K562 (cell line): ENCODE data around the gene SCNN1B. TPM values are rescaled to one million over a fixed set of nuclear protein-coding genes. Genes with fewer than 3 reads are reported as not detected.

Experiments used
- ATAC-seq: fragments of 200-7000 bp; cut with Tn5 transposase; 3 replicates; pipeline ENCODE4 v1.9.1; 2020; ENCODE audit warnings: moderate library complexity
- BruUV-seq: library from RNA; stranded (reverse); fragments of 400-500 nt; replicated peaks from 2 replicates; lab custom pipeline; 2021; lab: Mats Ljungman, UMichigan
- CTCF ChIA-PET: fragments of 300-600 bp; formaldehyde crosslinking; extraction: SDS; loops from one replicate; lab custom pipeline; 2021; ENCODE audit warnings: low intra/inter-chr PET ratio; lab: Yijun Ruan, JAX
- POLR2A ChIA-PET: fragments of 300-600, 350-650 bp; sonication (Branson Sonifier 250); formaldehyde crosslinking; extraction: SDS; loops from one replicate; lab custom pipeline; 2021; ENCODE audit warnings: antibody characterized with exemption, inconsistent platforms; lab: Yijun Ruan, JAX
- DNase-seq, 4 experiments: peaks; one replicate each; pipeline versions ENCODE4 v3.0.0 to v3.0.0-alpha.2; 2011 to 2018; ENCODE audit warnings: low spot score in 3 of 4, mixed read lengths in 3 of 4; ENCODE audit errors: extremely low read depth in 1 of 4
- FAIRE-seq: peaks from 2 replicates; lab custom pipeline; 2011; peaks lifted over from hg19 to GRCh38; lab: Jason Lieb, UNC
- H2AFZ ChIP-seq: 2 replicates; pipeline ENCODE4 v1.6.0; 2011; ENCODE audit warnings: low read depth, low read length, control low read depth, inconsistent platforms
- H3K27ac ChIP-seq: fragments of 200-600 bp; 3 replicates; pipeline ENCODE4 v1.8.0; 2011; ENCODE audit warnings: low read depth, mild to moderate bottlenecking, control low read depth, inconsistent platforms, low read length, moderate library complexity, mixed read lengths; ENCODE audit errors: extremely low read depth
- H3K27me3 ChIP-seq, 2 experiments: fragments of 300-600 bp in 1 of 2; 2 replicates in 1 of 2; 3 replicates in 1 of 2; pipeline versions ENCODE4 v1.6.0 to v1.8.0; 2011; ENCODE audit warnings: inconsistent platforms in 2 of 2, low read length in 2 of 2, mild to moderate bottlenecking in 1 of 2, mixed read lengths in 1 of 2, moderate library complexity in 1 of 2; ENCODE audit not compliant: control insufficient read depth in 2 of 2, insufficient read depth in 2 of 2
- H3K36me3 ChIP-seq: fragments of 300-600 bp; 3 replicates; pipeline ENCODE4 v1.8.0; 2011; ENCODE audit warnings: mild to moderate bottlenecking, low read length, inconsistent platforms; ENCODE audit not compliant: control insufficient read depth, insufficient read depth
- H3K4me1 ChIP-seq, 2 experiments: fragments of 200-600 bp in 1 of 2; replicated peaks in 1 of 2; 2 replicates in 1 of 2; 3 replicates in 1 of 2; pipeline versions ENCODE4 v1.5.1 to v1.8.0; 2011; ENCODE audit warnings: inconsistent platforms in 2 of 2, low read length in 2 of 2, mild to moderate bottlenecking in 1 of 2, mixed read lengths in 1 of 2, moderate library complexity in 1 of 2; ENCODE audit not compliant: control insufficient read depth in 2 of 2, insufficient read depth in 2 of 2
- H3K4me2 ChIP-seq: 2 replicates; pipeline ENCODE4 v1.6.1; 2011; ENCODE audit warnings: low read length, control low read depth, inconsistent platforms, mixed read lengths; ENCODE audit not compliant: insufficient read depth
- H3K4me3 ChIP-seq: fragments of 200-600 bp; sonication (generic), shearing (Covaris generic); 2 replicates; pipeline ENCODE4 v1.5.1; 2016; ENCODE audit warnings: control low read depth, inconsistent platforms
- H3K79me2 ChIP-seq: fragments of 200-600 bp; 3 replicates; pipeline ENCODE4 v1.8.0; 2011; ENCODE audit warnings: low read length, inconsistent platforms; ENCODE audit not compliant: control insufficient read depth, insufficient read depth
- H3K9ac ChIP-seq, 2 experiments: 2 replicates each; pipeline versions ENCODE4 v1.6.0 to v1.6.1; 2011; ENCODE audit warnings: low read depth in 2 of 2, low read length in 2 of 2, control low read depth in 1 of 2, inconsistent platforms in 1 of 2, mild to moderate bottlenecking in 1 of 2, mixed read lengths in 1 of 2; ENCODE audit not compliant: insufficient read depth in 1 of 2
- H3K9me1 ChIP-seq: one replicate; pipeline ENCODE4 v1.6.0; 2011; ENCODE audit warnings: inconsistent platforms, mild to moderate bottlenecking, low read length, moderate library complexity; ENCODE audit not compliant: control insufficient read depth, insufficient read depth
- H3K9me3 ChIP-seq: replicated peaks from 2 replicates; pipeline ENCODE4 v1.5.1; 2011; ENCODE audit warnings: low read depth, low read length, inconsistent platforms; ENCODE audit not compliant: control insufficient read depth, insufficient read depth
- H4K20me1 ChIP-seq: replicated peaks from 2 replicates; pipeline ENCODE4 v1.6.1; 2011; ENCODE audit warnings: low read length, inconsistent platforms, mixed read lengths; ENCODE audit not compliant: control insufficient read depth, insufficient read depth
- BDP1 ChIP-seq: IDR thresholded peaks from 3 replicates; pipeline ENCODE4 v1.6.1; 2011; ENCODE audit not compliant: insufficient read length, insufficient read depth
- BHLHE40 ChIP-seq: IDR thresholded peaks from 2 replicates; pipeline ENCODE4 v1.6.1; 2011; ENCODE audit warnings: low read length, improper control_type of control experiment
- CBFA2T2 ChIP-seq: fragments of 450-650 bp; conservative IDR thresholded peaks from 2 replicates; pipeline ENCODE4 v1.6.1; 2017; ENCODE audit warnings: mild to moderate bottlenecking
- CUX1 ChIP-seq: fragments of 200-800 bp; sonication (Bioruptor generic); IDR thresholded peaks from 2 replicates; pipeline ENCODE4 v1.6.1; 2016; ENCODE audit warnings: missing genetic modification characterization, missing compliant biosample characterization
- E2F3 ChIP-seq: fragments of 250-450 bp; sonication (Bioruptor Pico); IDR thresholded peaks from 2 replicates; pipeline ENCODE4 v1.4.0; 2020; ENCODE audit warnings: mild to moderate bottlenecking
- ELF4 ChIP-seq: fragments of 450-650 bp; formaldehyde crosslinking; IDR thresholded peaks from 2 replicates; pipeline ENCODE4 v1.4.0; 2022; ENCODE audit warnings: missing genetic modification characterization
- GATAD2A ChIP-seq: fragments of 450-650 bp; IDR thresholded peaks from 2 replicates; pipeline ENCODE4 v1.6.1; 2017
- MCM3 ChIP-seq: fragments of 450-650 bp; IDR thresholded peaks from 2 replicates; pipeline ENCODE4 v1.6.1; 2016
- NELFE ChIP-seq: IDR thresholded peaks from 2 replicates; pipeline ENCODE4 v1.6.1; 2011; ENCODE audit warnings: mild to moderate bottlenecking; ENCODE audit not compliant: insufficient read depth, insufficient read length
- SMARCA5 ChIP-seq: fragments of 450-650 bp; IDR thresholded peaks from 2 replicates; pipeline ENCODE4 v1.6.1; 2016
- TARDBP ChIP-seq: fragments of 450-650 bp; IDR thresholded peaks from 2 replicates; pipeline ENCODE4 v1.6.1; 2016
- TCF7 ChIP-seq: sonication (generic); IDR thresholded peaks from 2 replicates; pipeline ENCODE4 v1.6.1; 2016; ENCODE audit warnings: antibody characterized with exemption, borderline replicate concordance
- TFAP4 ChIP-seq: sonication (generic); formaldehyde crosslinking; IDR thresholded peaks from 2 replicates; pipeline ENCODE4 v1.8.0; 2022; ENCODE audit warnings: missing genetic modification reagents, mild to moderate bottlenecking, moderate library complexity, borderline replicate concordance
- ZNF518B ChIP-seq: fragments of 250-450 bp; sonication (Bioruptor Pico); IDR thresholded peaks from 2 replicates; pipeline ENCODE4 v1.5.0; 2021; ENCODE audit warnings: mild to moderate bottlenecking, moderate library complexity
- ZNF780A ChIP-seq: fragments of 250-450 bp; sonication (Bioruptor Pico); IDR thresholded peaks from 2 replicates; pipeline ENCODE4 v1.5.0; 2021; ENCODE audit warnings: mild to moderate bottlenecking
- WGBS: fragments of 100-300 bp; shearing (Covaris generic); methylation state at CpG from one replicate; pipeline ENCODE4 v1.1.6; 2016; ENCODE audit warnings: low coverage, mixed read lengths; ENCODE audit not compliant: insufficient coverage; ENCODE audit errors: missing lambda C conversion rate; 5-methylcytosine and 5-hydroxymethylcytosine counted together
- in situ Hi-C: fragments of 300-500 bp; cut with MboI; formaldehyde crosslinking; loops from 4 replicates; pipeline ENCODE4 v1.15.0; 2018; ENCODE audit warnings: inconsistent platforms, mixed read lengths
- intact Hi-C: fragments of 100-400 bp; cut with micrococcal nuclease; formaldehyde crosslinking; loops from 2 replicates; pipeline ENCODE4 v1.14.2; 2022
- polyA plus RNA-seq, 8 experiments: library from polyadenylated mRNA; depleted of rRNA in 4 of 8; stranded (reverse) in 5 of 8; unstranded in 3 of 8; fragments of >200 nt; fragmentation: Nextera tagmentation in 2 of 8; fragmentation: Illumina TruSeq in 1 of 8; extraction: Ambion mirVana in 2 of 8; extraction: Trizol in 1 of 8; gene quantifications; 2 replicates each; pipeline versions ENCODE4 v1.2.1 to v1.2.3, GENCODE V29; 2011 to 2014; ENCODE audit warnings: inconsistent platforms in 1 of 8, missing spikeins in 1 of 8
- total RNA-seq, 7 experiments: library from RNA; depleted of rRNA in 6 of 7; stranded (reverse); fragments of >200 nt in 6 of 7; fragmentation: Illumina TruSeq in 2 of 7; extraction: Trizol in 2 of 7; gene quantifications; 2 replicates each; pipeline versions ENCODE4 v1.2.1 to v1.2.3, GENCODE V29; 2011 to 2021; ENCODE audit warnings: low replicate concordance in 1 of 7

SCNN1B gene
- total and polyA plus RNA-seq, 9 of the 15 experiments (the other 6 are each of a cell fraction or from before 2014, with no cell fraction given): not detected

GRCh38 chr16:23283571-23283970, 18.5 kb upstream of the SCNN1B start (continued):
- no peak for TF ChIP-seq GATAD2A

GRCh38 chr16:23284584-23284983, 17.5 kb upstream of the SCNN1B start:
- no TSS peak for BruUV-seq
- no peak overlapping the region for H3K4me3 ChIP-seq
- H3K27me3 ChIP-seq: peaks cover 0 to 4% of the 10 kb centered on the region in 2 experiments; a peak in 2 of 5 replicates
- H3K9me3 ChIP-seq: no peaks in the 10 kb centered on the region
- H3K79me2 ChIP-seq: no peaks in the 10 kb centered on the region
- DNase-seq (no peak), FAIRE-seq (no peak), ATAC-seq (no peak)
- H2AFZ ChIP-seq: no peak overlapping the region
- 0% methylated on average over 2 of the region's 2 CpGs for WGBS
- H3K9me1 ChIP-seq: no peaks in the 10 kb centered on the region
- intact Hi-C loops: no loop called here
- no peak overlapping the region for H3K4me2 ChIP-seq
- H3K36me3 ChIP-seq: no peaks in the 10 kb centered on the region
- in situ Hi-C loops: no loop called here
- no peaks in the 10 kb centered on the region for H3K4me1 ChIP-seq
- no peak overlapping the region for H3K27ac ChIP-seq
- ChIA-PET CTCF (no interaction called here), POLR2A (interaction anchor here (1.0 kb wide), 1 partner anchor 11 kb away, joined by 3 read pairs; no protein-coding TSS in a partner anchor)
- no peak overlapping the region for H3K9ac ChIP-seq
- no peaks in the 10 kb centered on the region; the same call in 1 of the 2 replicates for H4K20me1 ChIP-seq
- TF ChIP-seq BHLHE40: no peak
- no peak for TF ChIP-seq ELF4 (CRISPR knock-in tag)
- no peak for TF ChIP-seq CBFA2T2
- TF ChIP-seq TFAP4 (CRISPR knock-in tag): no peak
- TF ChIP-seq CUX1: no peak
- no peak for TF ChIP-seq ZNF780A (CRISPR knock-in tag)
- no peak for TF ChIP-seq ZNF518B (CRISPR knock-in tag)
- no peak for TF ChIP-seq MCM3
- no peak for TF ChIP-seq NELFE
- no peak for TF ChIP-seq SMARCA5
- no peak for TF ChIP-seq E2F3 (CRISPR knock-in tag)
- no peak for TF ChIP-seq TARDBP
- no peak for TF ChIP-seq BDP1
- no peak for TF ChIP-seq TCF7
